ENCODE results near the gene ZDHHC7. TPM values are rescaled to one million over a fixed set of nuclear protein-coding genes. Genes with fewer than 3 reads are reported as not detected.

Gene ZDHHC7
- total and polyA plus RNA-seq, 9 of the 15 experiments (the other 6 are each of a cell fraction or from before 2014, with no cell fraction given), result 1.7 to 49.7 (median 37.4) TPM

- TF ChIP-seq ELK1 (CRISPR knock-in tag; IDR thresholded peaks at IDR 0.05) (no peak), PKNOX1 (IDR thresholded peaks at IDR 0.05) (peak; percentile 83), E2F6 (IDR thresholded peaks at IDR 0.05; ENCODE audit: borderline replicate concordance in 1 of 2, extremely low read depth in 1 of 2, insufficient read depth in 1 of 2, insufficient read length in 1 of 2, low read depth in 1 of 2, low read length in 1 of 2, poor library complexity in 1 of 2, severe bottlenecking in 1 of 2) (no peak), ARNT (IDR thresholded peaks at IDR 0.05) (no peak), U2AF2 (optimal IDR thresholded peaks at IDR 0.05; ENCODE audit: low read depth, low read length) (no peak), CREB5 (CRISPR knock-in tag; IDR thresholded peaks at IDR 0.05) (no peak), ARID4B (CRISPR knock-in tag; IDR thresholded peaks at IDR 0.05) (0 out of 2 replicates have a peak, but pooled peaks have one; percentile 8)
These were observed 847 bp downstream of the ZDHHC7 start (continued) for GRCh38 chr16:85010446-85010930.

Data from K562 (cell line).